ENCODE measurements around the gene OR10H2.
"Not testable (repeated sequence)": the region's sequence is repeated elsewhere in the genome, so short reads cannot be mapped to it uniquely, and the experiment has no call there.

The OR10H2 gene

GRCh38 chr19:15774159-15774558, 46.3 kb downstream of the OR10H2 start:
- not testable (repeated sequence) for DNase-seq

GRCh38 chr19:15775249-15775648, 47.4 kb downstream of the OR10H2 start:
- DNase-seq, result no peak

- DNase-seq, result no peak
Measured at GRCh38 chr19:15776264-15776663, 48.4 kb downstream of the OR10H2 start.

- no peak for DNase-seq
Measured at GRCh38 chr19:15776991-15777970, 49.5 kb downstream of the OR10H2 start.

Measured in CD4-positive, alpha-beta T cell treated with Interferon alpha-2 for 1 hour (primary cell).